Skeletal muscle tissue (tissue), 4 donors: ENCODE data around the gene DEFB113. TPM values are rescaled to one million over a fixed set of nuclear protein-coding genes. Genes with fewer than 3 reads are reported as not detected.
"Not testable (repeated sequence)": the region's sequence is repeated elsewhere in the genome, so short reads cannot be mapped to it uniquely, and the experiment has no call there.

ENCODE experiments used
- H3K27ac ChIP-seq: one replicate; pipeline ENCODE4 v1.7.0; 2013; ENCODE audit warnings: mild to moderate bottlenecking, low read depth, low read length, inconsistent platforms
- H3K27me3 ChIP-seq, 3 donors: one replicate each; pipeline ENCODE4 v1.7.0; 2013; ENCODE audit warnings: low read length in 3 of 3; ENCODE audit not compliant: control insufficient read depth in 3 of 3, insufficient read depth in 3 of 3
- H3K36me3 ChIP-seq, 3 donors: one replicate each; pipeline ENCODE4 v1.7.0; 2013; ENCODE audit warnings: low read length in 3 of 3; ENCODE audit not compliant: control insufficient read depth in 3 of 3, insufficient read depth in 3 of 3
- H3K4me1 ChIP-seq, 3 donors: one replicate each; pipeline ENCODE4 v1.7.0; 2013; ENCODE audit warnings: low read length in 3 of 3, mild to moderate bottlenecking in 3 of 3; ENCODE audit not compliant: control insufficient read depth in 3 of 3, insufficient read depth in 3 of 3
- H3K4me3 ChIP-seq, 3 donors: one replicate each; pipeline ENCODE4 v1.7.0; 2013; ENCODE audit warnings: low read length in 3 of 3
- H3K9ac ChIP-seq, 3 donors: one replicate each; pipeline ENCODE4 v1.7.0; 2013; ENCODE audit warnings: low read length in 3 of 3, mild to moderate bottlenecking in 3 of 3, moderate library complexity in 2 of 3, low read depth in 1 of 3
- H3K9me3 ChIP-seq, 3 donors: one replicate each; pipeline ENCODE4 v1.7.0; 2013; ENCODE audit warnings: low read length in 3 of 3; ENCODE audit not compliant: control insufficient read depth in 3 of 3
- total RNA-seq: library from RNA; depleted of rRNA; stranded (reverse); fragments of >200 nt; gene quantifications from one replicate; pipeline ENCODE4 v1.2.3, GENCODE V29; 2014
- donor health status: Osteomylitis.

Gene DEFB113
- total RNA-seq, 1 donor from 2014 or later = not detected

DNA sequence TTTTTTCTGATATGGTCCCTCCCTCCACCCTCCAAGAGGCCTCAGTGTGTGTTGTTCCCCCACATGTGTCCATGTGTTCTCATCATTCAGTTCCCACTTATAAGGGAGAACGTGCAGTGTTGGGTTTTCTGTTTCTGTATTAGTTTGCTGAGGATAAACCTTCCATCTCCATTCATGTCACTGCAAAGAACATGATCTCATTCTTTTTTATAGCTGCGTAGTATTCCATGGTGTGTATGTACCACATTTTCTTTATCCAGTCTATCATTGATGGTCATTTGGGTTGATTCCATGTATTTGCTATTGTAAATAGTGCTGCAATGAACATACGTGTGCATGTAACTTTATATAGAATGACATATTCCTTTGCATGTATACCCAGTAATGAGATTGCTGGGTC, 25.4 kb downstream of the DEFB113 start:
- H3K9me3 ChIP-seq, H3K4me3 ChIP-seq, H3K27me3 ChIP-seq, H3K36me3 ChIP-seq, H3K9ac ChIP-seq, H3K4me1 ChIP-seq, H3K27ac ChIP-seq: not testable (repeated sequence)

DNA sequence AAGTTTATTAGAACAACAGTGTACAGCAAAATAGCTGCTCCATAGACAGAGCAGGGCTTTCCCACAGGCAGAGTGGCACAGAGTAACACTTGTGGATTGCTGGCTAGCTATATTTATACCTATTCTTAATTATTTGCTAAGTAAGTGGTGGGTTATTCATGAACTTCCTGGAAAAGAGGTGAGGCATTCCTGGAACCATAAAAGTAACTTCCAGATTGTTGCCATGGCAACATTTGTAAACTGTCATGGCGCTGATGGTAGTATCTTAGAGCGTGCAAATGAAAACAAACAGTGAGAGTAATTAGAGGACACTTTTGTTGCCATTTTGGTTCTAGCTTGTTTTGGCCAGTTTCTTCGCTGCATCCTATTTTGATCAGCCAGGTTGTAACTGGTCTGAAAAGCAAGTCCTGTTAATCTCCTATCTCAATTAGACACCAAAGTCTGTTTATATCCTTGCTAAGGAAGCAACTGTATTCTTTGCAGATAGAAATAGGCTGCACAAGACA, 29.4 kb downstream of the DEFB113 start:
- Histone ChIP-seq H3K4me3 (no peak overlapping the region), H3K27me3 (no peaks in the 10 kb centered on the region), H3K36me3 (no peaks in the 10 kb centered on the region), H3K9ac (no peak overlapping the region), H3K9me3 (no peaks in the 10 kb centered on the region), H3K27ac (no peak overlapping the region), H3K4me1 (no peaks in the 10 kb centered on the region)

DNA sequence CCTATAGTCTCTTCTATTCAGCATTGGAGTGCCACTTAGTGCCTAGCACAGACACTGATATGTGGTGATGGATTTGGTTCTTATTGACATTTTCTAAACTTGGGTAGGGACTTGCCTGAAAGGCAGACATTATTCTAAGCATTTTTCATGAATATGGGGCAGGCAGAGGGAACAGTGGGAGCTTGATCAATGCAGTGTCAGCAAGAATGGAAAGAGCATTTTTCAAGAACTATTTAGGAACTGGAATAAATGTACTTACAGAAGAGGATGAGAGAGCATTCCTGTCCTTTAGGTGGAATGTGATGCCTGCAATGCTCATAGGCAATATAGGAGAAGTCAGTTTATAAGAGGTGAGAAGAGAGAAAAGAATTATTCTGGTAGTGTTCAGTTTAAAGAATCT, 31.6 kb downstream of the DEFB113 start:
- Histone ChIP-seq H3K27me3 (no peaks in the 10 kb centered on the region), H3K4me3 (no peak overlapping the region), H3K36me3 (no peaks in the 10 kb centered on the region), H3K27ac (no peak overlapping the region), H3K4me1 (no peaks in the 10 kb centered on the region), H3K9ac (no peak overlapping the region), H3K9me3 (no peaks in the 10 kb centered on the region)

DNA sequence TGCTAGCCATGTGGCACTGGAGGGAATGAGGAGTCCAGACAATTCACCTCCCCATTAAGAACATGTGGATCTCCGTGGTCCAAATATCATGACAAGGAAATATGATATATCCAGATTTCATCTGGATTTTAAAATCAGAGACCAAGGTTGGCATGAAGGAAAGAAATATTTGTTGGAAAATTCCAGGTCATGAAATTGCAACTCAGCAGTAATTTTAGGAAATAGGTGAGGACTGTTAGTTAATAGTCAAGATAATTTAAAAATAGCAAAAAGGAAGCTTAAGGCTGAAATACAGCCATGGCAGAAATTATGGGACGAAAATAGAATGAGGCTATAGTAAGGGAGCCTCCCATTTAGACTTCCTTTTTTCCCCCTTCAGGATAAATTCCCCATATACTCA, 32.4 kb downstream of the DEFB113 start:
- Histone ChIP-seq H3K9me3 (no peaks in the 10 kb centered on the region), H3K9ac (no peak overlapping the region), H3K27me3 (no peaks in the 10 kb centered on the region), H3K4me3 (no peak overlapping the region), H3K36me3 (no peaks in the 10 kb centered on the region), H3K4me1 (no peaks in the 10 kb centered on the region), H3K27ac (no peak overlapping the region)

DNA sequence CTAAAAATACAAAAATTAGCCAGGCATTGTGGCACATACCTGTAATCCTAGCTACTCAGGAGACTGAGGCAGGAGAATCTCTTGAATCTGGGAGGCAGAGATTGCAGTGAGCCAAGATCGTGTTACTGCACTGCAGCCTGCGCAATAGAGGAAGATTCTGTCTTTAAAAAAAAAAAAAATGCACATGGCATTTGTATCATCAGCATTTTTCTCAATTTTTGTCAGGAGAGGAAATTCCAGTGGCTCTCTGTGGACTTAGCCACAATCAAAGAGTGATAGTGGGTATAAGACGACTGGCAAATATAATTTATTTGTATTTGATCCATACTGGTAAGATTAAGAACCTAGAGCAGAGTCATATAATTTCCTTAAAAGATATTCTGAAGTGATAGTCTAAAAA, 34.0 kb downstream of the DEFB113 start:
- H3K36me3 ChIP-seq = no peaks in the 10 kb centered on the region
- H3K9me3 ChIP-seq = no peaks in the 10 kb centered on the region
- H3K4me3 ChIP-seq = no peak overlapping the region
- H3K27ac ChIP-seq = no peak overlapping the region
- H3K27me3 ChIP-seq = no peaks in the 10 kb centered on the region
- no peak overlapping the region for H3K9ac ChIP-seq
- no peaks in the 10 kb centered on the region for H3K4me1 ChIP-seq

DNA sequence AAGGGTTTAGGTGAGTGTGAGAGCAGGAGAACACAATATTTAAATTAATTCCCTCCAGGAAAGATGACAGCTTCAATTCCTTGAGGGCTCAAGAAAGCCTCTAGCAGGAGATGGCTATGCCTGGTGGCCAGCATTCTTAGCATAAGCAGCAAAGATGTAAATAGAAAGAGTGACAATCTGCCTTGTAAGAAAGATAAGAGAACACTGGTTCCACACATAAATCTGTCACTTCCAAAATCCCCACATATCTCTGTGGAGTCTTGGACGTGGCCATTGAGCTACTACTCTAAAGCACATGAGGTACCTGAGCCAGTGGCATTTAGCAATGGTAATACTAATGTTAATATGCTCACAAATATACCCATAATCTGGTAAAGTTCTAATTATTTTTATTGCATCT, 34.7 kb downstream of the DEFB113 start:
- no peaks in the 10 kb centered on the region for H3K36me3 ChIP-seq
- H3K27ac ChIP-seq = no peak overlapping the region
- no peak overlapping the region for H3K9ac ChIP-seq
- H3K27me3 ChIP-seq = no peaks in the 10 kb centered on the region
- H3K4me3 ChIP-seq = no peak overlapping the region
- no peaks in the 10 kb centered on the region for H3K4me1 ChIP-seq
- no peaks in the 10 kb centered on the region for H3K9me3 ChIP-seq

DNA sequence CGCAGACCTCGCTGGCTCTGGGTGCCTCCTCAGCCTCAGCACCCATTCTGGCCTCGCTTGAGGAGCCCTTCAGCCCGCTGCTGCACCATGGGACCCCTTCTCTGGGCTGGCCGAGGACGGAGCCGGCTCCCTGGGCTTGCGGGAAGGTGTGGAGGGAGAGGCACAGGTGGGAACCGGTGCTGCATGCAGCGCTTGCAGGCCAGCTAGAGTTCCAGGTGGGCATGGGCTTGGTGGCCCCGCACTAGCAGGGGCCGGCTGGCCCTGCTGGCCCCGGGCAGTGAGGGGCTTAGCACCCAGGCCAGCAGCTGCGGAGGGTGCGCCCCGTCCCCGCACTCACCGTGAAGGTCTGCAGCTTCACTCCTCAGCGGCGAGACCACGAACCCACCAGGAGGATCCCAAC, 35.9 kb downstream of the DEFB113 start:
- Histone ChIP-seq H3K9me3 (no peaks in the 10 kb centered on the region), H3K27me3 (no peaks in the 10 kb centered on the region), H3K27ac (no peak overlapping the region), H3K36me3 (no peaks in the 10 kb centered on the region), H3K4me3 (no peak overlapping the region), H3K4me1 (no peaks in the 10 kb centered on the region), H3K9ac (no peak overlapping the region)

DNA sequence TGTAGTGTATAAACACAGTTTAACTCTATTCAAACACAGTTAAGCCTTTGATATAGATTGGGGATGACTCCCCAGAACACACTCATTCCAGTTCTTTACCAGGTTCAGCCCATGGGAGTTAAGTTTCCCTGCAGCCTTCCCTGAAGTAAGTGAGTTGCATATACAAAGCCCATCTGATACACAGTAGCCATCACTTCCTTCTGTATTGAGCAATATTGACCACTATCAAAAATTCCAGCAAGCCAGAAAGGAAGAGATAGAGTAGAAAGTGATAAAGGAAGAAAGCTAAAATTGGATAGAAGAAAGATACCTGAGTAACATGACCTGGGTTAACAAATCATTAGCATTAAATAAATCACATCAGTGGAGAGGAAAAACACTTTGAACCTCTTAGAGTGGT, 40.1 kb downstream of the DEFB113 start:
- no peaks in the 10 kb centered on the region for H3K9me3 ChIP-seq
- H3K27ac ChIP-seq = no peak overlapping the region
- H3K4me1 ChIP-seq = no peaks in the 10 kb centered on the region
- no peak overlapping the region for H3K9ac ChIP-seq
- no peaks in the 10 kb centered on the region for H3K36me3 ChIP-seq
- no peaks in the 10 kb centered on the region for H3K27me3 ChIP-seq
- no peak overlapping the region for H3K4me3 ChIP-seq

DNA sequence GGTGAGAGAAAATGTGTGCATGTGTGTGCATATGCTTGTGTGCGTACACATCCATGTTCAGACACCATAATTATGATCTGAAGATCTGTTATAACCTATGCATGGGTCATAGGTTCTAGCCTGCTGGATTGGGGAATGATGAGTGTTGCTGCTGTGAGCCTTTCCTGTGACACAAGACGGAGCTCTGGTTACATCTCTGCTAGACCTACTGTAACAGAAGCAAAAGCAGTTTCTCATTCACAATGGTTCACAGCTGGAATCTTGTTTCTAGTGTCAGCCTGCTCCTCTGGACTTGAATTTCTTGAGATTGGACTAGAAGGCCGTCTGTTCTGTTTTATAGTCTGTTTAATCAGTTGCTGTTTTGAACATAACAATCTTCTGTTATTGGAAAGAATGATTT, 45.6 kb downstream of the DEFB113 start:
- H3K4me3 ChIP-seq = no peak overlapping the region
- no peaks in the 10 kb centered on the region for H3K36me3 ChIP-seq
- no peaks in the 10 kb centered on the region for H3K27me3 ChIP-seq
- H3K27ac ChIP-seq = no peak overlapping the region
- no peaks in the 10 kb centered on the region for H3K4me1 ChIP-seq
- no peaks in the 10 kb centered on the region for H3K9me3 ChIP-seq
- H3K9ac ChIP-seq = no peak overlapping the region

DNA sequence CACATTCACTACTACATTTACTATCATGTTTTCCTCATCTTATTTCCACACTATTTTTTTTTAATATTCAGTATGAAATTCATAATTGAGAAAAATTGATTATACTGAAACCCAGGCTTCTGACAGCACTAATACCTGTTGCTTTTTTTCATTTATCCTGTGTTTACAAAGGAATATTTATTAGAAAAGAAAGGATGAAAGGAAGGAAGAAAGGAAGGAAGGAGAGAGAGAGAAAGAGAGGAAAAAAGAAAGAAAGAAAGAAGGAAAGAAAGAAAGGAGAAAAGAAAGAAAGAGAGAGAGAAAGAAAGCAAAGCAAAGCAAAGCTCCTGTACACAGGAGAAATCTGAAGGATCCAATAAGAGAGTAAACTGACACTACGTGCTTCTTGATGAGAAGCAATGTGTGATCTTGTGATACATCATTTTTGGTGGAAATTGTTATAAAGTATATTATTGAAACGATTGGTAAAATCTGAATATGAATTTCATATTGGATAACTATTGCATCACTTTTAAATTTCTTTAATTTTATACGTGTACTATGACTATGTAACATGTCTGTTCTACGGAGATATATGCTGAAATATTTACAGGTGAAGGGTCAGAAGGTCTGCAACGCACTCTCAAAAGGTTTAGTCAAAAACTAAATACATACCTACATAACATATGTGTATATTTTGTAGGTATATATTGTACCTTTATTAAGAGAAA, 49.3 kb downstream of the DEFB113 start:
- Histone ChIP-seq H3K27me3 (no peaks in the 10 kb centered on the region), H3K4me1 (no peaks in the 10 kb centered on the region), H3K9me3 (no peaks in the 10 kb centered on the region), H3K4me3 (no peak overlapping the region), H3K36me3 (no peaks in the 10 kb centered on the region), H3K9ac (no peak overlapping the region), H3K27ac (no peak overlapping the region)
